ENCODE data around the gene BNIP1.
A peak's percentile ranks its signal among the peaks of the same experiment; 100 is the strongest.

BNIP1 gene

DNA sequence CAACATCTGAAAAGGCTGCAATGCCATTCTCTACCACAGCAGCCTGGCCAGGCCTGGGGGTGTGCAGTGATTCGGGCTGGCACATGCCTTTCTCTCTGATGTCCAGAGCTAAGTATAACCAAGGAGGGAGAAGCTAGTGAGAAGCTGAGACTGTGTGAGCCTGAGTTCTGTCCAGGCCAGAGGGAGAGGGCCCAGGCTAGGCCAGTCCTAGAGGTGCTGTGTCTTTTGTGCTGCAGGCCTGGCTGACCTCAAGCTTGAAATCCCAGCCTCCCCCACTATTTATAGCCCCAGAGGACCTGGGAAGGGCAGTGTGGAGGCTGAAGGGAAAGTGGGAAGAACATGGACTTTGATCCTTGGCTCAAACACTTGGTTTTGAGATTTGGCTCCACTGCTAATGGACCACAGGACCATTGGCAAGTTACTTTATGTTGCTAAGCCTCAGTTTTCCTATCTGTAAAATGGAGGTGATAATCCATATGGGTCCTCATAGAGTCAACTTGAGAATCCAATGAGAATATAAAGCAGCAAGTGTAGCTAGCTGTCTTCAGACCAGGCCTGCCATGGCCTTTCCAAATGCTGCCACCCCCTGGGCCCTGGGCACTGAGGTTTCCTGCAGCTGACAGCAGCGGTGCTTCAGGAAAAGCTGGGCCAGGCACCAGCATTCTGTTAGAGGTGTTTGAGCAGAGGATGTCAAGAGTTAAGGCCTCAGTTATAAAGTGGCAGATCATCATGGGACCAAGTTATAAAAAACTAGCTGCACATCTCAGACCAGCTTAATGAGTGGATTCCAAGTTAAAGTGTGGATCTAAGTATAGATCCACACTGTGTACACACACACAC is 21.1 kb downstream of the BNIP1 start:
- DNase-seq (ENCODE audit: low spot score): no peak

- DNase-seq (ENCODE audit: low spot score): no peak
Observed at GRCh38 chr5:173172166-173172565, 27.8 kb downstream of the BNIP1 start.

DNA sequence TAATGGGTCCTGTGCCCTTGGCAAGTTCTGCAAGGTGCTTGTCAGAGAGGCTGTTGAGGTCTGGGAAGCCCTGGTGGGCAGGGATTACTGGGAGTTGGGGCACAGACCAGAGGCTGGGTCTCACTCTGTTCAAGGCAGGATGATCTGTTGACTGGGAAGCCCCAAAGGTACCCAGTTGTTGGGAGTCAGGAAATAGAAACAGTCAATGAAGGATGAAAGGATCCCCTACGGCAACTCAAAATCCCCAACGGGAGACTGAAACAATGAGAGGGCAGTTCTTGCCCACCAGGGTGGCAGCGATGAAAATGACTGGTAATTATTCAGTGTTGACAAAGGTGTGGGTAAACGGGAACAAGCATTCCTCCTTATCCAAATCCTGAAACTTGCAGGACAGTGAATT is 31.2 kb downstream of the BNIP1 start:
- no peak for DNase-seq (ENCODE audit: low spot score)

DNA sequence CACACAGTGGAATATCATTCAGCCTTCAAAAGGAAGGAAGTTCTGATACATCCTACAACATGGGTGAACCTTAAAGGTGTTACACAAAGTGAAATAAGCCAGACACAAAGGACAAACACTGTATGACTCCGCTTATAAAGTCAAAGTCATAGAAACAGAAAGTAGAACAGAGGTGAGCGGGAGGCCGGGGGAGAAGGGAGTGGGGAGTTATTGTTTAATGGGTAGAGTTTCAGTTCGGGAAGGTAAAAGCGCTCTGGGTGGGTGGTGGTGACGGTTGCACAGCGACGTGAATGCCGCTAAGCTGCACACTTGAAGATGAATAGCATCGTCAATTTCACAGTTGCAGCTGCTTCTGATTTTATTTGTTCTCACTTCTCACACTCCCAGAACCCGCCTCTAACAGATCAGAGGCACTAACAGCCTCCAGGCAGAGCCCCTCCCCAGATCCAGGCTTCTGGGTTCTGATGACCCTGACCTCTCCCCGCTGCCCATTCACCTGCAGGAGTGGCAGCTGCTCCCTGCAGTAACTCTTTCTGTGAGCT is 34.1 kb downstream of the BNIP1 start:
- DNase-seq (ENCODE audit: low spot score): no peak

- DNase-seq (ENCODE audit: low spot score): no peak
Observed at GRCh38 chr5:173180331-173180730, 36.0 kb downstream of the BNIP1 start.

- peak; percentile 59 for DNase-seq (ENCODE audit: low spot score)
Observed at GRCh38 chr5:173187054-173187743, 42.9 kb downstream of the BNIP1 start.

DNA sequence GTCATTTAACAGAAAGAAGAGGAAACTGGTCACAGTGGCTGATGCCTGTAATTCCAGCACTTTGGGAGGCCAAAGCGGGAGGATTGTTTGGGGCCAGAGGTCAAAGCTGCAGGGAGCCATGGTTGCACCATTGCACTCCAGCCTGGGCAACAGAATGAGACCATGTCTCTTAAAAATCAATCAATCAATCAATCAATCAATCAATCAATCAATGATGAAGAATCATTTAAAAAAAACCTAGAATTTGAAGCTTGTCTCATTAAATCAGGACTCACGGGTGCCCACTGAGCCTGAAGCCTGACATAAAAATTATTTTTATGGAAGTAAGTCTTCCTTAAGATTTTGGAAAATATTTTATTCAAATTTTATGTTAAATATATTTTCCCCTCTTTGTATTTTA is 43.9 kb downstream of the BNIP1 start:
- no peak for DNase-seq (ENCODE audit: low spot score)

- DNase-seq (ENCODE audit: low spot score): no peak
Observed at GRCh38 chr5:173191015-173191414, 46.7 kb downstream of the BNIP1 start.

- no peak for DNase-seq (ENCODE audit: low spot score)
Observed at GRCh38 chr5:173191561-173191960, 47.2 kb downstream of the BNIP1 start.

DNA sequence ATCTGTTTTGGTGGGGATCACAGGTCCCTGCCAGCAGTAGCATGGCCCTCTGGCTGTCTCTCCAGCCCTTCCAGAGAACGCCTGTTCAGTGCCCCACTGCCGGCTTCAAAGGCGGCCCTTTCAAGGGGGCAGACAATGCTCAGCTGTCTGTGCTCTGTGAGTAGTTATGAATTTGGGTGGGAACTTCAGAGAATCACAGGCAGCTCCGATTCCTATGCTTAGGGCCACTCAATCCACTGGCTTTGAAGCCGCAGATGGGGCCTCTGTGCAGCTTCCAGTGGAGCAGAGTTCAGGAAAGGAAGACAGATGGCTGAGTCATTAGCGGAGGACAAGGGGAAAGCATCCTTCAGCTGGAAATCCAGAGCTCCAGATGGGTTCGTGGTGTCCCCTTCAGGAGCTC is 48.2 kb downstream of the BNIP1 start:
- DNase-seq (ENCODE audit: low spot score): no peak

GRCh38 chr5:173196133-173196952 is 52.0 kb downstream of the BNIP1 start:
- DNase-seq (ENCODE audit: low spot score): no peak

DNA sequence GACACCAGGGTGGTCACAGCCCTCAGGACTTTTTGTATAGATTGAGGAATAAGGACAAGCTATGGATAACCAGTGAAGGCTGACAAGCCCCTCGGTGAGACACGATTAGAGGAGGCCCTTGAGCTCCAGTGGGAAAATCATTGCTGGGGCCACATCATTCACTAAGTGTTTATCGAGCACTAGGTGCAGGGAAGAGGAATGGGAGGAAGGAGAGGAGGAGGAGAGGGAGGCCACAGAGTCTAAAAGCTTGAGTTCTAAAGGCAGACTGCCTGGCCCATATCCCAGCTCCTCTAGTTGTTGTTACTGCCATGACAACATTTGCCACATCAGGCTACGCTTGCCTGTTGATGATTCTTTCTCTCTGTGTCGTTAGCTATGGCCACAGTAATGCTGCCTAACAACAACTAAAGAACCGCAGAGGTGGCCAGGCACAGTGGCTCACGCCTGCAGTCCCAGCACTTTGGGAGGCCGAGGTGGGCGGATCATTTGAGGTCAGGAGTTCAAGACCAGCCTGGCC is 53.1 kb downstream of the BNIP1 start:
- DNase-seq (ENCODE audit: low spot score): no peak

GRCh38 chr5:173198049-173198448 is 53.7 kb downstream of the BNIP1 start:
- no peak for DNase-seq (ENCODE audit: low spot score)

- no peak for DNase-seq (ENCODE audit: low spot score)
Observed at GRCh38 chr5:173200356-173200755, 56.0 kb downstream of the BNIP1 start.

DNA sequence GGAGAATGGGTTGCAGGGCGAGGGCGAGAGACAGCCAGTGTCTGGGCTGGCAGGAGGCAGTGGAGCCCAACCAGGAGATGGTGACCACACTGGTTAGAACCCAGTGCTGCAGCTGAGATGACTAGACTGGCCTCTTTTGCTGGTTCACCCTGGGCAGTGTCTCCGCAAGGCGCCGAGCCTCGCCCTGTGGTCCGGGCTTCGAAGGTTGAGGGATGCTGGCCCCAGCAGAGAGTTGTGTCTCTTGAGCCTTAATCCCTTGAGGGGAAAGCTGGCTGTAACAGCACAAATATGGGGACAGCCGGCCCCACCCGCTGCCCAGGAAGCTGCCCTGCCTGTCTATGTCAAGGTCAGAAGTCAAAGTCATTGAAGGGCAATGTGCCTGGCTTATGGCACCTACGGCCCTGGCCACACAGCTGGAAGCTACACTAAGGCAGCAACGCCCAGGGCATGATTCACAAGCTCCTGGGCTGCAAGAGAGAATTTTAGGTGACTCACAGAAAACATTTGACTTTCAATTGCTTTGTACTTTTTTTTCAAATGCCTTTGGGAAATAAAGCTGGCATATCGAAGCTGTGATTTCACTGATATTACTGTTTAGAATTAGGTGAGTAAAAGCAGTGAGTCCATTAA is 57.4 kb downstream of the BNIP1 start:
- no peak for DNase-seq (ENCODE audit: low spot score)

DNA sequence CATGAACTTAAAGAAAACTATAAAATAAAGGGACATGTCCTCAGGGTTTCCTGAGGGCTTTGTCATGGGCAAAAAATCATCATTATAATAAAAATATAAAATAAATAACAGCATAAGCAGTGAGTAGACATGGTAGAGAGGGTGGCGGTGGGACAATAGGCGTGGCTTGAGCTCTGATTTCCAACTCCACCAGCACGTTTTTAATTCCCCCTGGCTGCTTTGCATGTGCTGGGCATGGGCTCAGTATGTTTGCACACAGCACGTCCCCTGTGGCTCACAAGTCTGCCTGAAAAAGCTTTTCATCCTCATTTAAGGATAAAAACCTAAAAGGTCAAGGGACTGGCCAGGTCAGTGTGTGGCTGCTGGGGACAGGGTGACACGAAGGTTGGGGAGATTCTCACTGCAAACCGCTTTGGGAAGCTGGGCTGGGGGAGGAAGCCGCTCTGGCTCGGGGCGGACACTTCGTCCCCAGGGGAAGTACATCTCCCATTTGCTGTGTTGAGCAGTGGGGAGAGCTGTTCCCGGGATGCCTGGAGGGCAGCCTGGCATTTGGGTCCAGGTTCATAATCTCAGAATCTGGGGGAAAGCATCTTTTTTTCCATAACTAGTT is 58.0 kb downstream of the BNIP1 start:
- peak; percentile 30 for DNase-seq (ENCODE audit: low spot score)

GRCh38 chr5:173204185-173204979 is 60.1 kb downstream of the BNIP1 start:
- DNase-seq (ENCODE audit: low spot score): no peak

DNA sequence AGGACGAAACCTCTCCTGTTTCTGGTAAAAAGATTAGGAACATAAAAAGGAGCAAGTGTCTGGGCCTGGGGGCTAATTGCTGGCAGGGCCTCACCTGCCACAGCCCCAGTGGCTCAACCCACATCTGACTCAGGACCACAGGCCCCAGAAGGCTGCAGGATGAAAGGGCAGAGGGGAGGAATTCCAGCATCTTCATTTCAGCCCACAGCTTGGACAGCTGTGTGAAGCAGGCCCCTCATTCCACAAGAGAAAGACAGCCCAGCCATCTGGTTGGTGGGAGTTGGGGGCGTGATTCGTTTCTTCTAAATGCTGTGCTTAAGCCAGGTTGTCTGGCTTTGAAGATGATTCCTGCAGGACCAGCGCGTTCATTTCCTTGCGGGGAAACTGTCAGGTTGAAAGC is 61.6 kb downstream of the BNIP1 start:
- no peak for DNase-seq (ENCODE audit: low spot score)

DNA sequence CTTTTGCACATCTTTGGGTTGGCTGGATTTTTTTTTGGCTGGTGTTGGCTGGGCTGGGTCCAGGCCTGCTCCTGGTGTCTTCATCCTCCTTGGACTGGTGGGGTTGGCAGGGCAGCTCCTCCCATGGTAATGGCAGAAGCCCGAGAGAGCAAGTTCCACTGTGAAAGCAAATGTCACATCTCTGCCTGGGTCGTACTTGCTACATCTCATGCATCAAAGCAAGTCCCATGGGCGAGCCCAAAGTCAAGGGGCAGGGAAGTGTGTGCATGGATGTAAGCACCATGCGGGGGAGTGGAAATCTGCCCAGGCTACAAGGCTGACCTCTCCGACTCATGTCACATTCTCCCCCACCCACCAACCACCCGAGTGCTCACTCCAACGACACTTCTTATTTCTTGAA is 64.0 kb downstream of the BNIP1 start:
- no peak for DNase-seq (ENCODE audit: low spot score)

- DNase-seq (ENCODE audit: low spot score): no peak
Observed at GRCh38 chr5:173210877-173211276, 66.5 kb downstream of the BNIP1 start.
